Aorta (tissue), 5 donors: Measurements from ENCODE around the gene ALG2. TPM values are rescaled to one million over a fixed set of nuclear protein-coding genes. Genes with fewer than 3 reads are reported as not detected.

Source experiments
- ATAC-seq: fragments of 200-7000 bp; cut with Tn5 transposase; one replicate; pipeline ENCODE4 v1.9.1; 2022; ENCODE audit warnings: moderate library complexity; ENCODE audit not compliant: low FRiP score
- DNase-seq, 2 donors: peaks; one replicate each; pipeline ENCODE4 v3.0.0-alpha.2; 2020
- H3K27ac ChIP-seq, 2 donors: one replicate each; pipeline ENCODE4 v1.5.1; 2013; ENCODE audit warnings: low read length in 2 of 2, mild to moderate bottlenecking in 2 of 2, moderate library complexity in 2 of 2, control low read depth in 1 of 2, inconsistent platforms in 1 of 2, low read depth in 1 of 2
- H3K27me3 ChIP-seq, 2 donors: one replicate each; pipeline ENCODE4 v1.6.1; 2013; ENCODE audit warnings: control low read depth in 1 of 2, low read length in 1 of 2, mild to moderate bottlenecking in 1 of 2, moderate library complexity in 1 of 2; ENCODE audit not compliant: insufficient read depth in 2 of 2, control insufficient read depth in 1 of 2
- H3K36me3 ChIP-seq, 2 donors: one replicate each; pipeline ENCODE4 v1.6.1; 2013; ENCODE audit warnings: control low read depth in 1 of 2, low read length in 1 of 2, mild to moderate bottlenecking in 1 of 2; ENCODE audit not compliant: insufficient read depth in 2 of 2, control insufficient read depth in 1 of 2
- H3K4me1 ChIP-seq, 2 donors: one replicate each; pipeline ENCODE4 v1.6.1; 2013; ENCODE audit warnings: low read length in 2 of 2, control low read depth in 1 of 2, mild to moderate bottlenecking in 1 of 2, moderate library complexity in 1 of 2; ENCODE audit not compliant: insufficient read depth in 2 of 2, control insufficient read depth in 1 of 2
- H3K4me3 ChIP-seq, 2 donors: one replicate each; pipeline ENCODE4 v1.5.1; 2013; ENCODE audit warnings: low read length in 2 of 2, control low read depth in 1 of 2, mild to moderate bottlenecking in 1 of 2
- H3K9me3 ChIP-seq: one replicate; pipeline ENCODE4 v1.6.1; 2013; ENCODE audit warnings: mild to moderate bottlenecking, low read length; ENCODE audit not compliant: control insufficient read depth
- WGBS, 2 donors: extraction: QIAGEN DNeasy Blood & Tissue Kit; methylation state at CpG; one replicate each; pipeline ENCODE4 v1.1.7; 2013; 5-methylcytosine and 5-hydroxymethylcytosine counted together
- intact Hi-C, 2 donors: fragments of 100-400 bp; cut with DNase I; formaldehyde crosslinking; loops; one replicate each; pipeline versions ENCODE4 v1.14.2 to v1.15.0; 2022
- polyA plus RNA-seq, 2 donors: library from polyadenylated mRNA; stranded (reverse); fragments of 200-250 nt; gene quantifications; one replicate each; pipeline ENCODE4 v1.2.3, GENCODE V29; 2013
- total RNA-seq, 2 donors: library from RNA; stranded (reverse); fragmentation: NEBNext Ultra II Directional; extraction: Animal tissue kit (Norgen Biotek cat#: 25700); gene quantifications; one replicate each; pipeline ENCODE4 v1.2.1, GENCODE V29; 2021
- donor health status: healthy with polysubstance abuse.
- donor health status: Bipolar disorder and iron deficiency.
- donor health status: DM: no; HTN: no; CAD: no.
- donor health status: DM: no; HTN: no; CAD: no.
- donor health status: DM: yes; HTN: yes; CAD: no.

ALG2 gene
- total and polyA plus RNA-seq, 4 donors, result 15.4 to 24.1 (median 19.2) TPM

DNA sequence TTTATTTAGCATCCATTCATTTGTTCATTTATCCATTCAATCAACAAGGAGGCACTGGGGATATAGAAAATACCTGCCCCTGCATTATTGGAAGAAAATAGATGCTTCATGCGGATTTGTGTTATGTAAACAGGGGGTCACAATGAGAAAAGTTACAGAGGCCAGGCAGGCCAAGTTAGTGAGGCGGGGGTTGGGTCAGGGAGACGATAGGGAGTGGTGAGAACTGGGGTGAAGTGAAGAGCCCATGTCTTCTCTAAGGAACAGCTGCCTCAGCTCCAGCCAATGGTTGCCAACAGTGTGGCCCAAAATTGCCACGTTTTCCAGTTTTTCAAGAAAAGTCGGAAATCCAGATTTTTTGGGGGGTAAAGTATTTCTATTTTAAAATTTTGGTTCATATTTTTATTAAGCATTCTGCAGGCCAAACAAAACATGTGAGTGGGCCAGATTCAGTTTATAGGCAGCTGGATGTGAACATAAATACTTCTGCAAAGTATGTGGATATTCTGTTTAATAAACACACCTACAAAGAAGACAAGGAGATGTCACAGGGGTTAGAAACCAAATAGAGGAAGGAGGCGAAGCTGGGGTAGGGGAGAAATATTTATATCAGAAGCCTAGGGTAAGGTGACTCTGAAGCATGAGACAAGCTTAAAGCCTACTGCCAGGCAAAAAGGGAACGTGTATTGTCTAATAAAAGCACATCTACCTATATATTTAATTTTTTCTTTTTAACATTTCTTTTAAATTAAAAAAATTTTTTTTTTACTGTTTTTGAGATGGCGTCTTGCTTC, 44.0 kb downstream of the ALG2 start:
- Histone ChIP-seq H3K4me1 (no peaks in the 10 kb centered on the region), H3K27me3 (no peaks in the 10 kb centered on the region), H3K36me3 (no peaks in the 10 kb centered on the region), H3K27ac (no peak overlapping the region), H3K9me3 (no peaks in the 10 kb centered on the region), H3K4me3 (no peak overlapping the region)
- intact Hi-C loops, result no loop called here
- no peak for ATAC-seq
- DNase-seq, result no peak
- WGBS, 2 donors, result 66 to 67% methylated on average over 8 of the region's 8 CpGs

DNA sequence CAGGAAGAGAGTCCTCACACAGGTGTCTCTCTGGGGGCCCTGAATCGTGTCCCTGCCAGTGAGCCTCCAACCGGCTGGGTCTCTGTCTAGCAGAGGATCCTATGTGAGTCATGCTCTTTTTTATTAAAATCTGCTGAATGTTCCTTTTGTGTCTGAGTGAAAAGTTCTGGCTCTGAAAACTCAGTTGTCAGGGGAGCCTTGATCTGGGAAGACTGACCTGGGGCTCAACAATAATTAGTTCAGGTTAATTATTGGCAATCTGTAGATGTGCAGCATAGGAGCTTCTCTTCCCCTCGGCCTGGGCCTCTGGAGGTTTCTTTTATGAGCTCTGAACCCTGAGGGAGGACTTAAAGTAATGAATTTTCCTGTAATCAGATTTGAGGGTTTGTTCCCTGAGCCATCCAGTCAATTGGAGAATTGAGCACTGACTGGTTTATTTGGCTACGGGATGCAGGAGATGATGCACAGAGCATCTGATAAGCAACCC, 45.2 kb downstream of the ALG2 start:
- H3K36me3 ChIP-seq, result no peaks in the 10 kb centered on the region
- H3K27me3 ChIP-seq, result no peaks in the 10 kb centered on the region
- no peak for DNase-seq
- 84 to 85% methylated on average over 4 of the region's 4 CpGs for WGBS, 2 donors
- no peaks in the 10 kb centered on the region for H3K9me3 ChIP-seq
- no peak overlapping the region for H3K4me3 ChIP-seq
- ATAC-seq, result no peak
- H3K4me1 ChIP-seq, result no peaks in the 10 kb centered on the region
- H3K27ac ChIP-seq, result no peak overlapping the region
- intact Hi-C loops, result no loop called here

DNA sequence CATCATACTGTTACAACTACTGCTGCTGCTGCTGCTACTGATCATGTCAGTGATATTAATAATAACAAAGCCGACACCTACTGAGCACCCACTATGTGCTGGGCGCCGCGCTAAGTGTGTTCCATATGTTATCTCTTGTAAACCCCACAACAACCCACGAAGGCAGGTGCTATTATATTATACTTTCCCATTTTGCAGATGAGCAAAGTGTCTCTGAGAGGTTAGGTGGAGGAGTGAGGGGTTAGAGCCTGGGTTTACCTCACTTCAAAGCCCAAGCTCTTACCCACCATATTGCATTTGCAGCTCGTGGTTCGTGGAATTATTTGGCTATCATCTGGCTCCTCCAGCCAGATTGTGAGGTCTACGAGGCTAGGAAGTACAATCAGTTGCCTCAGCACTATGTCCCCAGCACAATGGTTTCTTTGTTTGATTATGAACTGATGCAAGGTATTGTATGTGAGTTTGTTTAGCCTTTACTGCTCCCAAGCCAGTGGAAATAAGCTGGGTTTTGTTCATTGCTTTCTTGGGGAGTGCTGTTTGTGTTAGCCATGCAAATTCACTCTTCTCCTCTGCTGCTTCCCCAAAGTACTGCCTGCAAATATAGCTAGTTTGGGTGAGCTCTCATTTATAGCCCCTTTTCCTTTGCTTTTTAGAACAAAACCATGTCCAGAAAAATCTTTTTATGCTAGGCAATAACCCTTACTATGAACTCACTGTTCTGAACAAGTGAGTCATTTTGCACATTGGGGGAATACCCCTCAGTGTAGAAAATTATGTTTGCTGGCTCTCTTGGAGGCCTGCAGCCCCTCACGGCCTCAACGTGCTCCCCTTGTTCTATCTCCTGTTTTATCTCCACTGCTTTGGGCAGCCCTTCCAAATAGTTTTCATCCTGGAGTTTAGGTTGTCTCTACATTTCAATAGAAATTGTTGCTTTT, 47.9 kb downstream of the ALG2 start:
- 79 to 83% methylated on average over 10 of the region's 10 CpGs for WGBS, 2 donors
- Histone ChIP-seq H3K27ac (no peak overlapping the region), H3K27me3 (no peaks in the 10 kb centered on the region), H3K9me3 (no peaks in the 10 kb centered on the region), H3K36me3 (no peaks in the 10 kb centered on the region), H3K4me3 (no peak overlapping the region), H3K4me1 (no peaks in the 10 kb centered on the region)
- DNase-seq, result no peak
- intact Hi-C loops, result no loop called here
- ATAC-seq, result no peak

DNA sequence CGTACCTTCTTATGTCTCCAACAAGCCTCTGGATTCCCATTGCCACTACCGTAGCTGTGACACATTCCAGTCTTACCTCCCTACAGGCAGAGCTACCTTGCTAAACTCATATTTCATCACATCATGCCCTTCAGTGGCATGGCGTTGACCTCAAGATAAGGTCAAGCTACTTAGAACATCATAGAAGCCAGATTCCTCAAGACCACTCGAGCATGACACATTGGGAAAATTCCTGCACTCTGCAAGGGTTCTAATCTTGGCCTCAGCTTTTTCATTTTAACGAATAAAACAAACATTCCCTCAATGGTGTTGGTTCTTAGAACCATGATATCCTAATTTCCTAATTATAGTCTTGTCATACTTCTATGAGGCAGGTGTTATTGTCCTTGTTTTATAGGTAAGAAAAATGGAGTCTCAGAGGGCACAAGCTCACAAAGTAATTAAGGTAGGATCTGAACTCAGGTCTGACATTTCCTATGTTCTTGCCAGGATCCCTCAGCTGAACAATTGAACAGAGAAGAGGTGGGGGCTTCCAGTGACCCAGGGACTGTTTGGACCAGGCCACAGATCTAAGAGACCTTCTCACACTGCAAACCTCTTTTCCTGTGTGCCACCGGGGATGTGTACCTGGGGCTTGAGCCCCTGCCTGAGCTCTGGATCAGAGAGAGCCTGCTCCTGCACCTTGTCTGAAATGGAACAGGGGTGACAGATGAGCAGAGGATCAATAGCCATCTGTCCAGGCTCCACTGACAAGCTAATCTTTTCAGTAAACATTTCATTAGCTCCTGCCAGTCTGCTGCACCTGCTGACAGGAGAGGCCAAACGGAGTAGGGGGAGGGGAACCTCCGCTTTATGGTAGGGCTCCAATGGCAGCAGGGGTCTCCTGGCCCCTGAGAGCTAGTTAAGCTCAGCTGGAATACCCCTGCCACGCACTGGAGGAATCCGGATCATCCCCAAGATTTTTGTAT, 49.3 kb downstream of the ALG2 start:
- no peaks in the 10 kb centered on the region for H3K27me3 ChIP-seq
- 84 to 85% methylated on average over 10 of the region's 10 CpGs for WGBS, 2 donors
- H3K4me1 ChIP-seq, result no peaks in the 10 kb centered on the region
- ATAC-seq (no peak), DNase-seq (no peak)
- H3K4me3 ChIP-seq, result no peak overlapping the region
- intact Hi-C loops, result no loop called here
- no peaks in the 10 kb centered on the region for H3K36me3 ChIP-seq
- H3K27ac ChIP-seq, result no peak overlapping the region
- H3K9me3 ChIP-seq, result no peaks in the 10 kb centered on the region

DNA sequence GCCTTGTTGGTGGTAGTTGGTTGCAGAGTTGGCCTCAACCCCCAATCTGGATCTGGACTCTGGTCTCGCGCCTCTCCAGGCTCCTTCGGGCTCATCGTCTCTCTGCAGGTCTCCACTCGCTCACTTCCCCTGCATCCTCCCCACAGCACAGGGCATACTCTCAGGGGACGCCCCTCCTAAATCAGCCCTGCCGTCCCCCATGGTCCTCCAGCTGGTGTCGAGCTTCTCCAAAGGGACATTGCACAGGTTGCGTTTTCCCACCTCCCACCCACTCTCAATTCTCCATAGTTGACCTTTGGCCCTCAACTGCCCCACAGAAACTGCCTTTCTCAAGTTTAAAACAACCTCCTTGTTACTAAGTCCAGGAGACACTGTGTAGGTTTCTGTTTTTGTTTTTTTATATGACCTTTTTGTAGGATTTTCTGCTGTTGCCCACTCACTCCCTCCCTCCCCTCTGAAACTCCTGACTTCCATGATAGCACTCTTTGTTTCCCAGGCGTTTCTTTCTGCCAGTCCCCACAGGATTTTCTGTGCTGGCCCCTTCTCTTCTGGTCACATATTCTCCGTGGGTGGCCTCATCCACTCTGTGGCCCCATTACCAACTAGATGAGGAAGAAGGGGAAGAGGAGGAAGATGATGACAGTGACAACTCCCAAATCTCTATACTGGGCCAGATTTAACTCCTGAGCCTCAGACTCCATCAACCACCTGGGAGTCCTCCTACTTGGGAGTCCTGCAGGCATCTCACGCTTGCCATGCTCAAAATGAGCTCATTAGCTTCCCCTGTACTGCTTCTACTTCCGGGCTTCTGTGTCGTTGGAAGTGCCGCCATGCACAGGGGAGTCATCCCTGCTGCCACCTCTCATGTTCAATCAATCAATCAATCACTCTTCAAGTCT, 50.3 kb downstream of the ALG2 start:
- 87 to 88% methylated on average over 15 of the region's 15 CpGs for WGBS, 2 donors
- H3K9me3 ChIP-seq, result no peaks in the 10 kb centered on the region
- H3K27ac ChIP-seq, result no peak overlapping the region
- no peaks in the 10 kb centered on the region for H3K27me3 ChIP-seq
- DNase-seq, result no peak
- H3K36me3 ChIP-seq, result no peaks in the 10 kb centered on the region
- intact Hi-C loops, result no loop called here
- H3K4me1 ChIP-seq, result no peaks in the 10 kb centered on the region
- H3K4me3 ChIP-seq, result no peak overlapping the region
- no peak for ATAC-seq

DNA sequence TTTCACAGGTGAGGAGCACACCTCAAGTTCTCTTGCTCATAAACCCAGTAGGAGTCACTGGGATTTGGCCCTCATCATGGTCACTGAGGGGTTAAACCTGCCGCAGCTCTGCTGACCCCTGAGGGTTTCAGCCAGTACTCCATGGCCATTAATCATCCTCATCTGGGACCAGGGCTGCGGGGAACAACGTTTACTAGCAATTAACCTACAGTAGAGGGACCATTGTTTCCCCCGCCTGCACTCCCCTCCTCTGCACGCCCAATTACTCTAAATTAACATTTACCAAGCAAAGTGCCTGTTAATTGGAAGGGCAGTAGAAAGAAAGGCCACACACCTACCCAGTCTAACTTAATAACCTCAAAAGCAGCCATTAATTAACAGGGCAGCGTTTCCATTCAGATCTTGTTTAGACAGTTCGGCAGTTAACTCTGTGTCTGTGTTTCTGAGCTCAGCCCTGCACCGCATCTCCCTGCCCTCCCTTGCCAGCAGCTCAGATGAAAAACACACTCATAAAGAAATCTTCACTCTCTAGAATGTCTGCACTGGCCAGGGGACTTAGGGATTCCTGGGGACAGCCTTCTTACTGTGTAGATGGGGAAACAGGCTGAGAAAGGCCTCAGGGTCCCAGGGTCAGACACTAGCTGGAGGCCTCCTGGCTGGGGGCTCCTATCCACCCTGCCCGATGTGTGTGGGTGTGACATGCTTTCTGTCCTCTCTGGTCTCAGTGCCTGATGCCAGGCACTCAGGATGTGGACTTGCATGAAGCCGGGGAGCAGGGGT, 51.6 kb downstream of the ALG2 start:
- intact Hi-C loops, result no loop called here
- Histone ChIP-seq H3K4me1 (no peaks in the 10 kb centered on the region), H3K27ac (no peak overlapping the region), H3K36me3 (no peaks in the 10 kb centered on the region), H3K27me3 (no peaks in the 10 kb centered on the region), H3K9me3 (no peaks in the 10 kb centered on the region), H3K4me3 (no peak overlapping the region)
- no peak for ATAC-seq
- DNase-seq, result no peak
- 56 to 60% methylated on average over 10 of the region's 10 CpGs for WGBS, 2 donors

DNA sequence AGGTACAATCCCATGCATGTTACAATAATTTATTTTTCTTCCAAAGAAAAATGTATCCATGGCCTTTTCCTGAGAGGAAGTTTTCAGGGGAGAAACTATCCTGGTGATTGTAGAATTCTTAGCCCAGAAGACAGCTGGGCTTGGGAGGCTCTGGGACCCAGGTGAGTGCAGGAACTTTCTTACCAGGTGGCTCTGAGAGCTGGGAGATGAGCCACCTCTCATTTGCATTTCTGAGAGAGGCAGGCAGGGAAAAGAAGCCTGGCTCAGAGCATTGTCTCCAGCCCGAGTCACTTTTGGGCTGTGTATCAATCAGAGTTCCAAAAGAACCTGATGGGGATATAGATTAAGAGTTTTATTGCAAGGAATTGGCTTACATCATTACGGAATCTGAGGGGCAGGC, 52.7 kb downstream of the ALG2 start:
- ATAC-seq, result no peak
- H3K27ac ChIP-seq, result no peak overlapping the region
- DNase-seq, result no peak
- no peak overlapping the region for H3K4me3 ChIP-seq
- H3K9me3 ChIP-seq, result no peaks in the 10 kb centered on the region
- H3K4me1 ChIP-seq, result no peaks in the 10 kb centered on the region
- no peaks in the 10 kb centered on the region for H3K27me3 ChIP-seq
- intact Hi-C loops, result no loop called here
- H3K36me3 ChIP-seq, result no peaks in the 10 kb centered on the region
- 73 to 84% methylated on average over 2 of the region's 2 CpGs for WGBS, 2 donors
